ENCODE measurements around the gene INPP5F.

DNA sequence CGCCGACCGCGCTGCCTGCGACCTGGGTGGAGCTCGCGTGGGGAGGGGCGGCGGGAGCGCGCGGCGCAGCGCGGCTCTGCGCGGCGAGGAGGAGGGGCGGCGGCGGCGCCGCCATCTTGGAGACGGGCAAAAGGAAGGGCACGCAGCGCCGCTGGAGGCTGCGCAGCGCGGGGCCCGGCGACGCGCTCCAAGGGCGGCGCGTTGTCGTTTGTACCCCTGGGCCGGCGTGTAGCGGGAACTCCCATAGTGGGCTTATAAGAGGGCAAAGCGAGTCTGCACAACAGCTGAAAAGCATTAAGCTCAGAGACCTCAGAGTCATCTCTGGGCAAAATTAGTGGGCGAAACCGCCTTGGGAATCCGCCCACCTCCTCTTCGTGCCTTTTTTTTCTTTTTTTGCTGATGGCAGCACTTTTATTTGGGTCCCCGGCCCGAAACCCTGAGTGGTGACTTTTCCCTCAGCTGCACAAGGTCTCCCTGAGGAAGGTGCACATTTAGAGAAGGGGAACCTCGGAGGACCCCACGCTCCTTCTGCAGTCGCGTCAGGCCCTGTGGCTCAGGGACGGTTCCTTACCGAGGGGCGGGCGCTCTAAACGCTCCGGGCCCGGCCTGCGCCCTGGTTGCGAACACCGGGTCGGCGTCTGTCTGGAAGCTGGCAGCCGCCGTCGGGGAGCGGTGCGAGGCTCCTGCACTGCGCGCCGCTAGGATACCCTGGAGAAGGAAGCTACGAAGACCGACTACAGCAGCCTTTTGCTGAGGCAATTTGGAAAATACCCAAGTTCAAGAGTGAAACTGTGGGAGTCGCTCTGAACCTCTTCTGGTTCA lies 147.2 kb downstream of the INPP5F start:
- TF ChIP-seq, protein P1, sequence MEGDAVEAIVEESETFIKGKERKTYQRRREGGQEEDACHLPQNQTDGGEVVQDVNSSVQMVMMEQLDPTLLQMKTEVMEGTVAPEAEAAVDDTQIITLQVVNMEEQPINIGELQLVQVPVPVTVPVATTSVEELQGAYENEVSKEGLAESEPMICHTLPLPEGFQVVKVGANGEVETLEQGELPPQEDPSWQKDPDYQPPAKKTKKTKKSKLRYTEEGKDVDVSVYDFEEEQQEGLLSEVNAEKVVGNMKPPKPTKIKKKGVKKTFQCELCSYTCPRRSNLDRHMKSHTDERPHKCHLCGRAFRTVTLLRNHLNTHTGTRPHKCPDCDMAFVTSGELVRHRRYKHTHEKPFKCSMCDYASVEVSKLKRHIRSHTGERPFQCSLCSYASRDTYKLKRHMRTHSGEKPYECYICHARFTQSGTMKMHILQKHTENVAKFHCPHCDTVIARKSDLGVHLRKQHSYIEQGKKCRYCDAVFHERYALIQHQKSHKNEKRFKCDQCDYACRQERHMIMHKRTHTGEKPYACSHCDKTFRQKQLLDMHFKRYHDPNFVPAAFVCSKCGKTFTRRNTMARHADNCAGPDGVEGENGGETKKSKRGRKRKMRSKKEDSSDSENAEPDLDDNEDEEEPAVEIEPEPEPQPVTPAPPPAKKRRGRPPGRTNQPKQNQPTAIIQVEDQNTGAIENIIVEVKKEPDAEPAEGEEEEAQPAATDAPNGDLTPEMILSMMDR (IDR thresholded peaks at IDR 0.05), result no peak
- TF ChIP-seq EP300 (IDR thresholded peaks at IDR 0.05), result no peak

Data from stomach (tissue), 4 donors.